Measurements from ENCODE around the gene NTMT1. TPM values are rescaled to one million over a fixed set of nuclear protein-coding genes. Genes with fewer than 3 reads are reported as not detected.
A peak's percentile ranks its signal among the peaks of the same experiment; 100 is the strongest.

Gene NTMT1
- total RNA-seq, 1 experiment from 2014 or later: 77.0 TPM

DNA sequence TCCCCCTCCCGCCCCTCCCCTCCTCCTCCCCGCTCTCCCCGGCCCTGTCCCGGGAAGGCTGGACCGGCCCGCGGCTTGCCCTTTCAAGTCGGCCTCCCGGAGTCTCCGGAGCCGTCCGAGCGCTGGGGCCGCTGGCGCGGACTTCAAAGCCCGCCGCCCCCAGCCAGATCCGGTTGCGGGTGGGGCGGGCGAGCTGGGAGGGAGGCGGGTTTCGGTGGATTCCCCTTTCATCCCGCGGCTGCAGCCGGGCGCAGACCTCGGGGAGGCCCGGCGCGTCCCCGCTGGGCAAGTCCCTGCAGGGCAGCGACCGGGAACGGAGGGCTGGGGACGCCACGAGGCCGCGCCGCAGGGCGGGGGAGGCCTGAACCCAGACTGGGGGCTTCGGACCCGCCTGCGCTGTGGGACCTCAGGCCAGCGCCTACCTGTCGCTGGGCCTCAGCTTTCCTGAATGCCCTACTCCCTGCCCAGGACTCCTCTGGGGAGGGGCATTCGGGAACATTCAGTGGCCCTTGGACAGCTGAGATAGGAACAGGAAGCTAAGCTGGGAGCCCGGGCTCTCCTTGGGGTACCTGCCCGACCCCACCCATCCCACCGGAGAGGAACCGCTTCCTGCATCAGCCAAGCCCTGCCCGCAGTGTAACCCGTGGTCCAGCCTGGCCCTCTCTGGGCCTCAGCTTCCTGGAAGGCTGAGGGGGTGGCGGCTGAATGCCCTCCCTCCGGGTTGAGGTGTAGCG, 28.4 kb upstream of the NTMT1 start:
- no peak for DNase-seq (ENCODE audit: low read depth)

DNA sequence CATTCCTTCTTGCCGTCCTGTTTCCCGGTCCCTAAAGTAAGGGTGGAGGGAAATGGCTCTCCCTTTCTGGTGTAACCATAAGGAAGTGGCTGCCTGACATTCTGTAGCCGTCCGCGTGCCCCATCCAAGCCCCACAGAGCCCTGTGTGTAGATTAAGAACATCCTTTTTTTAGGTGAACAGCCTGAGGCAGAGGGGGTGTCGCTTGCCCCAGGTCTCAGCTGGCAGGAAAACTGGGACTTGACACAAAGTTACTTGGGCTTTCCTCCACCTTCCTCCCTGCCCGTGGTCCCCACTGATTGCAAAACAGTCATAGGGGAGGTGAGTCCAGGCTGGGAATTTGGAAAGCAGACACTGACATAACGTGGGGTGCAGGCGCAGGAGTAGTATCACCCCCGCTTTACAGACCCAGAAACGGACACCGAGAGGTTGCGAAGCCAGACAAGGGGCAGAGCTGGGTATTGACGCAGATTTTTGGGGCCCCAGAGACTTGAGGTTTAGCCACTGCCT, 27.8 kb upstream of the NTMT1 start:
- DNase-seq (ENCODE audit: low read depth): no peak

DNA sequence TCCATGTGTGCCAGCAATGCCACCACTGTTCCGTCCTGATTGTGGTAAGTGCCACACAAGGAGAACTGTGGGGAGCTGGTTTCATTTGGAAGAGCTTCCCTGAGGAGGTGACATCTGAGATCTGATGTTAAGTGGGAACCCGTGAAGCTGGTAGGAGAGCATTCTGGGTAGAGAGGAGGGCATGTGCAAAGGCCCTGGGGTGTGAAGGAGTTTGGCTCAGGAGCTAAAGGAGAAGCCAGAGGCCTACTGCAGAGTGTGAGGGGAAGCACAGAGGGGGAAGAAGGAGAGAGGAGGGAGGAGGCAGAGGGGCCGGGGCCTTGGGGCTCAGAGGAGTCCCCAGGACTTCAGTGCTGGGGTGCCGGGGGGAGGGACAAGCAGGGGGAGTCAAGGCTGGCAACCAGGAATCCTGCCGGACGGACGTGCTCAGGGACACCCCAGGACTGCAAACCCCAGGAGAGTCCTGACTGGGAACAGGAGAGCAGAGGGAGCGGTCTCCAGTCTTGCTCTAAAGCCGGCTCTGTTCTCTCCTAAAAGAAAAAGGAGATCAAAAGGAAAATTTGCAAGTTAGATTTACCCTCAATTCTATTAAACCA, 24.8 kb upstream of the NTMT1 start:
- DNase-seq (ENCODE audit: low read depth): no peak

DNA sequence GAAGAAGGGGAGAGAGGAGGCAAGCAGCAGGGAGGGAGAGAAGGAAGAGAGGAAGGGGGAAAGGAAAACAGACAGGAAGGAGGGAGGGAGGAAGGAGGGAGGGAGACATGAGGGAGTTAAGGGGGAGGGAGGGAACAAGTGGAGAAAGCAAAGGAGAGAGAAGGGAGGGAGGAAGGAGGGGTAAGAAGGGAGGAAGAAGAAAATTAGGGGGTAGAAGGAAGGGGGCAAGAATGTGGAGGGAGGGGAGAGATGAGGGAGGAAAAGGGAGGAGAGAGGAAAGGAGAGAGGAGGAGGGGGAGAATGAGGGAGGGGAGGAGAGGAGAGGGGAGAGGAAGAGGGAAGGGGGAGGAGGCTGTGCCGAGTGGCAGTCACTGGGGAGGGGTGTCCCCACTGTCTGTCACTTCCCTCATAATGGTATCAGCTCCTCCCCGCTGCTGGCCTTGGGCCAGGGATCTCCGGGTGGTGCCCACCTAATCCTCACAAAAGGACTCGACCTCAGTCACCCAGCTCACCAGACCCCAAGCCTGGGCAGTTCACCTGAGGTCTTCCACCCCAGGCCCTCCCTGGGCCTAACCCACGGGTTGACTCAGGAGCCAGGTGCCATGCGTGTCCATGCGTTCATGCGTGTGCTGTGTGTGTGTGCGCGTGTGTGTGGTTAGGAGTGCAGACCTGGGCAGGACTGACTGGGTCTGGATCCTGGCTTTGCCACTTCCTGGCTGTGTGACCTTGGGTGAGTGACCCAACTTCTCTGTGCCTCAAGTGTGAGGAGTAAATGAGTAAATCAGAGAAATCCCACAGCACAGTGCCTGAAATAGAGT, 23.2 kb upstream of the NTMT1 start:
- no peak for DNase-seq (ENCODE audit: low read depth)

DNA sequence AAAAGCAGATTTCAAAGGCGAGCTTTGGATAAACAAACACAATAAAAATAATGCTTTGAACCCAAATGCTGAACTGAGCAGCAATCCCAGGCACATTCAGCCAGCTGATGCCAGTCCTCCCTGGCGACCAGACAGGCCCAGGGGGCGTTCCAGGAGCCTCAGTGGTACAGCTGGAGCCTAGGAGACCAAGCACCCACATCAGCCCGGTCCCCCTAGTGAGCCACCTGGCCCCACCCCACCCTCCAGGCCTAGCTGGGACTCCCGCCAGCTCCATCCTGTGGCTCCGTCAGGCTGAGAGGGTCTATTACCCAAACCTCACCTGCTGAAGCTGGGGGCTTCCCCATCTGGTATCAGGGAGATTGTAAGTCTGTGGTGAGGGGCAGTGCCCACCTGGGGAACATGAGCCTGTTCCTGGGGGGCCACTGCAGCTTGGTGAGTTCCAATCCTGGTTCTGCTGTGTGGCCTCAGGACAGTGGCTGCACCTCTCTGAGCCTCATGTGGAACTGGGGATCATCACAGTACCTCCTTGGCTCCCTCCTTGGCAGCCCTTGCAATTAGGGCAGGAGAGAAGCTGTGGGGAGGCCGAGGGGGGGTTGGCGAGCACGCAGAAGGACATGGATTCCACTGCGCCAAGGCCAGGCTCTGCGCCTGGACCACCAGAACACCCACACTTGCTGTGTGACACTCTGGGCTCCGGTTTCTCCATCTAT, 21.8 kb upstream of the NTMT1 start:
- DNase-seq (ENCODE audit: low read depth): no peak

DNA sequence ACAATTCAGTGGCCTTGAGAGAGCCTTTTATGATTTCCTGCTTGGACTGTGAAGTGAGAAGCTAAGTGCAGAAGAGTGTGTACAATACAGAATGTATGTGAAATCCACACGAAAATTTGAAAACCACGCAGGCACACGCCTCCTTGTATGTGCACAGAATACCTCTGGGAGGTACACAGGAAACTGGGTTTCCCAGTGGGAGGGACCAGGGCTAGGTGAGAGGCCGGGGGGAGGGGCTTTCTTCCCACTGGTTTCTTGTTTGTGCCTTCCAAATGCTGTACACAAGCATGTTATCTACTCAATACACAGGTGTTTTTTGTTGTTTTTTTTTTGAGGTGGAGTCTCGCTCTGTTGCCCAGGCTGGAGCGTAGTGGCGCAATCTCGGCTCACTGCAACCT, 21.2 kb upstream of the NTMT1 start:
- DNase-seq (ENCODE audit: low read depth): no peak

DNA sequence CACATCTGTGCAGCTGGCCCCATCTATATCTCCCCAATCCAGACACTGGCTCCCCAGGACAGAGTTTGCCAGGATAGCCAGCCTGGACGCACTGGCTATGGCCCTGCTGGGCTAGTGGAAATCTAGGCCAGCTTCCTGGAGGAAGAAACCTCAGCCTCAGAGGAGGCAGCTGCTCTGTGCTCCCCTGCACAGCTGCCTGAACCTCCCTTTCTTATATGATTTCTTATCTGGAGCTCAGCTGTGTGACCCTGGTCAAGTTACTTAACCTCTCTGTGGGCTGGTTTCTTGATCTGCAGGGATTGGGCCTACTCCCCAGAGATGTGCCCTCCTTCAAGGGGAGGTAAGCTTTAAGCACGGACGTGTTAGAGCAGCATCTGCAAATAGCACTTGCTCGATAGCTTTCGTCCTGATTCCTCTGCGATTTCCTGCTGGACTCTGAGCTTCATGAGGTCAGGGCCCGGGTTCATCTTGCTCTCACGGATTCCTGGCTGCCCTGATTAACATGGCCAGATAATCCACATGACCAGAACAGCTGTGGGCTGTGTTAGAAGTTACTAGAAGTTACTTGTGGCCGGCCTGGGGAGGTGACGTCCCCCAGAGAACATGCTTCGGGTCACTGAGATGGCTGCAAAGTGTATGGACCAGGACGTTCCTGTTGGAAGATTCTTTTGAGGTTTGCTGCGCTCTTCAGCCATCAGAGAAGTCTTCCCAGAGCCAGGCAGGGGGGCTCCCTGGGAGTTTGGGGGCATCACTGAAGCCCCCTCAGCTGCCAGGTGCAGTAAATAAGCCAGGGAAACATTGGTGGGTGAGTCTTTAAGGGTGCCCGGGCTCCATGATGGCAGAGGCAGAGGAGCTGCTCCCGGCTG, 19.6 kb upstream of the NTMT1 start:
- DNase-seq (ENCODE audit: low read depth): no peak

DNA sequence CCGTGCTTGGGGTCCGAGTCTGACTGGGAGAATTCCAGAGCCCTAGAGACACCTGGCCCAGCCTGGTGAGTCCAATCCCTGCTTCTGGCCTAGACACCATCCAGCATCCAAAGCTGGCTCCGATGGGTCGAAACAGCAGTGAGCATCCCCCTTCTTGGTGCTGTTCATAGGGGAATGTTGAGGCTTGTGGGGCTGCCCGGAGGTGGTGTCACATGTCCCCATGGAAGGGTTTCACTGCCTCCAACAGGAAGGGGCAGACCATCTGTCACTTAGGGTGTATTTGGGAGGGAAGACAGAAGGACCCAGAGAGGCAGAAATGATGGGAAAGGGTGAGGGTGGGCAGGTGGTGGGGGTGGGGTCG, 19.0 kb upstream of the NTMT1 start:
- no peak for DNase-seq (ENCODE audit: low read depth)

DNA sequence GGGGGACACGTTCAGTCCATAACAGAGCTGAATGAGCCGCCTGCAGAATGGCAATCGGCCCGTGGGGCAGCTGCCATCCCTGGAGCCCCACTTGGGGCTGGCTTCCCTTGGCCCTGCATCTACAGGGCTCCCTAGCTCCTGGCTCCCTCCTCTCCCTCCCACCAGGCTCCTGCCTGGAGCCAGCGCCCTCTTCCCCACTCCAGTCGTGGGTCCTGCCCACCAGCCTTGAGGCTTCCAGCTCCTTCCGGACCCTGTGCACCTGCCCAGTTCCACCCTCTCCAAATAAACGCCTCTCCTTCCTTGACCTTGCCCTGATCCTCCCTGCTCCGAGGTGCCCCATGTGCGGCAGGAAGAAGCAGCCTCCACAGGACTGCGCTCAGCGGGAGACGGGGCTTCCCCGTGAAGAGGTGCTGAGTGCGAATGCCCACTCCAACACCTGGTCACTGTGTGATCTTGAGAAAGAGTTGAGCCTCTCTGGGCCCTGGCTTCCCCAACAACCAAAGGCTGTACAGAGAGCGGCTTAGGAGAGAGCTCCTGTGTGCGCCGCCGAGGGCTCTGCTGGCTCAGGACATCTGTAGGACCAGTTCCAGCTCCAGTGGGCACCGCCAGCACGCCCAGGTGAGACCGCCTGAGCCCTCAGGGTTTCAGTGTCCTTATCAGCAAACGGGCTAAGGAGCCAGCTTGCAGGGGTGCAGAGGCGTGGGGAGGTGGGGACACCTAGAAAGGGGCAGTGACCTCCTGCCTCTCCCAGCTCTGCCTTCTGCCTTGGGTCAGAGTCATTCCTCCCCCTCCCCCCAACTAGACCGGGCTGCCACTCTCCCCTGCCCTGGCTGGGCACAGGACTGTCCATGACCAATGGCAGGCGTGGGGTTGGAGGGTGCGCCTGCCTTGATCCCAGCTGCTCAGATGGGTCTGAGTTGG, 17.1 kb upstream of the NTMT1 start:
- peak; percentile 43 for DNase-seq (ENCODE audit: low read depth)

DNA sequence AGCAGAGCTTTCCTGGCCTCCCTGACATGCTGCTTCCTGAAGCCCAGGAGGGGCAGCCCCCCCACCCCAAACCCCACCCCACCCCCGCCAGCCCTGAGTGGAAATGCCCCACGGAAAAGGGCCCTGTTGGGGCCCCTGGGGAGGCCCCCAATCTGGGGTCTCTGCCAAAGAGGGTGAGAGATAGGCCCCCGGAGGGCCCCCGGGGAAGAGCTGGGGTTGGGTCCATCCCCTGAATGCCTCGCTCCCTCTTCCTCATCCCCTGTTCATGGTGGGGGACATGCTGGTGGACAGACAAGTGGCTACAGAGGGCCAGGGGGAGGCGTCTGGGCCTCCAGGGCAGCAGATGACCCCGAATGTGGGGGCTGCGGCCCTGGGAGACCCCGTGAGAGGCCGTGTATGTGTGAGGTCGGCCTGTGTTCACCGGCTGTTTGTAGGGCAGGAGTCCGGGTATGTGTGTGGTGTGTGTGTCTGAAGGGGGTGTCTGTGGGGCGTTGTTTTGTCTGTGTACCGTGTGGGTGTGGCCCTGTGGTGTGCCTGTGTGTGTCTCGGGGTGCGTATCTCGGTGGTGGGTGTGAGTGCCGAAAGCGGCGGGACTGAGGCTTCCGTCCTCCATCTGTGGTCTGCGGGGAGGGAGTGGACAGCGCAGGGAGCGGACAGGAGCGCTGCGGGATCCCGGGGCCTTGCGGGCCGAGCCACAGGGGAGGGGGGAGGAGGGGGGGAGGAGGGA, 16.3 kb upstream of the NTMT1 start:
- peak; percentile 61 for DNase-seq (ENCODE audit: low read depth)

DNA sequence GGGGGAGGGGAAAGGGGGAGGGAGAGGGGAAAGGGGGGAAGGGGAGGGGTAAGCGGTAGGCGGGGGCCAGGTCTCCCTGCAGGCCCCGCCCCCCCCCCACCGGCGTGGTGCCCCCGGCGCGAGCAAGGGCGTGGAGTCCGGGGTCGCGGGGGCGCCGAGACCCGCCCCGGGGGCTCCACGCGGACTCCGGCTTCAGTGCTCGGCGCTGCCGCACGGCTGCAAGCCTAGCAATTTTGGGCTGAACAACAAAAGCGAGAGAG, 15.8 kb upstream of the NTMT1 start:
- DNase-seq (ENCODE audit: low read depth): no peak

DNA sequence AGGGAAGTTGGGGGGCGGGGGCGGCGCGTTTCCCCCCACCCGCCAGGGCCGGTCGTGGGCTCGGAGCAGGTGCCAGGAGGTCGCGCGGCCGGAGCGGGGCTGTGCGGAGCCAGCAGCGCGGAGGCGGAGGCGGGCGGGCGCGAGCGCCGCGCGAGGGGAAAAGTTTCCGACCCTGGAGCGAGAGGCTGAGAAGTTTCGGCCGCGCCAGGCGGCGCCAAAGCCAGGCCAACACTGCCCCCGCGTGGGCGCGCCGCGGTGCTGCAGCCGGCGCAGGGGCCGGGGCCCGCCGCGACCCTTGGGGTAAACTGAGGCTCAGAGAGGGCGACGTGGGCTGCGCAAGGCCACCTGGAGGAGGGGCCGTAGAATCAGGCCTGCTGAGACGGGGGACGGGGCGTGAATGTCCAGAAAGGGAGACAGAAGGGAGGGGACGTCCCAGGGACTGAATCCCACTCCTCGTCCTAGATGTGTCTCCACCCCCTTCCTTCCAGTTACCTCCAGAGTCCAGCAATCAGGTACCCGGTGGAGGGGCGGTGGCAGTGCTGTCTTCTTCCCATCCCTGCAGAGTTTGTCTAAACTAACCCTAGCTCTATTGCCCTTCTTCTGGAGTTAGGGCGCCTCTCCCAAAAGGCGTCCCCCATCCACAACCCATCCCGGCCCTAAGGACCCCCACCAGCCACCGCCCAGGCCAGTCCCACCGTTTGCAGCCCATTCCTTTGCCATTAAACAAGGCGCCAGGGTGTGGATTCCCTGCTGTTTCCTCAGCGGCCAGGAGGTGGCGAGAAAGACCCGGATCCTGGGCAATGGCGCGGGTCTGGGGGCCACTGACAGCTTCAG, 15.3 kb upstream of the NTMT1 start:
- DNase-seq (ENCODE audit: low read depth): peak; percentile 67

DNA sequence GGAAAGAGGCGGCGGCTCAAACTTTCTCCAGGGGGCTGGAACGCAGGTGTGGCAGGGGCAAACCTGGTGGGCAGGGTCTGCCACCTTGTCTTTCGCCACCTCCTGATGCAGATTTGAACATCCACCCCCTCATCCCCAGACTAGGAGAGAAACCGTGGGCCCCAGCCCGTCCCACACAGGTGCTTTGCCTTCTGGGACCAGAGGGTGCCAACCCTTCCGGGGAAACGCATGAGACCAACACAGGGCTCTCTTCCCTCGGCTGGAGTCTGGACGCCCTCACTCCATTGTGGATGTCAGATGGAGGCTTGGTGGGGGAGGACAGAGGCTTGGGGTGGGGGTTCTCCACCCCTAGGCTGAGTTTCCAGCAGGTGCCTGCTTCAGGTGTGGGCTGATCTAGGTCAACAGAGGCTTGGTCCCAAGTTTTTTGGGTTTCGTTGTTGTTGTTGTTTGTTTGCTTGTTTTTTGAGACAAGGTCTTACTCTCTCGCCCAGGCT, 14.6 kb upstream of the NTMT1 start:
- no peak for DNase-seq (ENCODE audit: low read depth)

DNA sequence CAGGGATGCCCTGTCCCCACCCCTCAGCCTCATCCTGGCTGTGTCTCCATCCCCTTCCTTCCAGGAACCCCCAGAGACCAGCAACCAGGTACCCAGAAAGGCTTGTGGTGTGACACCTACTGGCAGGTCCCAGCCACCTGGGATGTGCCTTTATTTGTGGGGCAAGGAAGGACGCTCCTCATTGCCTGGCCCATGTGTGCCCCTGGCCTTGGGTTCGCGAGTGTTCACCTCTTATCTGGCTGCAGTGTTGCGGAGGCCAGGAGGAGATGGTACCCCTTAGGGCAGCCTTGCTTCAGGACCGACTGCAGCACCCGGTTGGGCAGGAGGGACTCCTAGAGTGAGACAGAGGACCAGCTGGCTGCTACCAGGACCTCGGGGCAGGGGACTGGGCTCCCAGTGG, 13.8 kb upstream of the NTMT1 start:
- no peak for DNase-seq (ENCODE audit: low read depth)

DNA sequence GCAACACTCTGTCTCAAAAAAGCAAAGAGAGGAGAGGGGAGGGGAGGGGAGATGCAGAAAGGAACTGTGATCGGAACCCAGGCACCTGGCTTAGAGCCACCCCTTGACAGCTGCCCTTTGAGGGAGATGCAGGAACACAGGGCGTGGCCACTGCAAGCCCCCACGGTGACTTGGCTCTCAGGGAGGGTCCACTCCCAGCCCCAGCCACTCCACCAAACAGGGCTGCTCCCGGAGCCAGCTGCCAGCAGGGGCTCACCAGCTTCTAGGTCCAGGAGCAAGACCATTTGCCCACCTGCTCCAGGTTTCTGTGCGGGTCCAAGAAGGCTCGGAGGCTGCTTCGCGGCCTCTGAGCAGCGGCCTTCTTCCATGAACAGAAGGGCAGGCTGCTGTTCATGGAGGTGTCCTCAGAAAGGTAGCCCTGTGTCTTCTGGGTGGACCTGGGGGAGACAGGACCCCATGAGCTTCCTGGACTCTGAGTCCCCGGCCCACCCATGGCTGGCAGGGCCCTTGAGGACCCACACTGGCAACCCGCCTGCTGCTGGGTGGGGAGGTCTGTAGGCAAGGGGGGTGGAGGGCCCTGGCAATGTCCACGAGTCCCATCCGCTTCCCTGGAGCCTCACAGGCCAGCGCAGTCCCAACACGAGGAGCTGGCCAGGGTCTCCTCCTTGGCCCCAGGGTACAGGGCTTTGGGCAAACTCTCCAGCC, 13.0 kb upstream of the NTMT1 start:
- DNase-seq (ENCODE audit: low read depth): no peak

DNA sequence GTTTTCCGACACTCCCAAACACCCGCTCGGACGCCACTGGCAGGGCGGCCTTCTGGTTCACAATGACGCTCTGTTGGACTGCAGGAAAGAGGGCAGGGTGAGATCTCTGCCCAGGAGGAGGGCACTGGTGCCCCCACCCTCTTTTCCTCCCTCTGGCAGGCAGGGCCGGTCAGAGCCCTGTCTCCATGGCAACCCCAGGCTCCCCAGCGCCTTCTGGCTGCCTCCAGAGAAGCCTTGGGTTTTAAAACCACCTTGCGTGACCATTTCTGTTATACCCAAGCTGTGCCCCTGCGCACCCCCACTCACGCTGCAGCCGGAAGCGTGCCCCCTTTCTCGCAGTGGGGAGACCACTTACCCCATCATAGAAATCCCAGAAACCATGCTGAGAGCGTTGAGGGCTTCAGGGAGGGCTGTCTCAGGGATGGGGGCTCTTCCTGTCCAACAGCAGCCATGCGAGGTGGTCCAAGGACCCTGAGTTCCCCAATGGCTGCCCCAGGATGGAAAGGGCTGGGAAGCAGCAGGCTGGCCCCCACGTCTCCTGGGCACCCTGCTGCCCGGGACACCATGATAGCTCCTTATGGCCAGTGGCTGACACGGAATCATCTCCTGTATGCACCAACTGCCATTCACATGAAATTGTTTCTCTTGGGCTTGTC, 12.3 kb upstream of the NTMT1 start:
- DNase-seq (ENCODE audit: low read depth): peak; percentile 43

DNA sequence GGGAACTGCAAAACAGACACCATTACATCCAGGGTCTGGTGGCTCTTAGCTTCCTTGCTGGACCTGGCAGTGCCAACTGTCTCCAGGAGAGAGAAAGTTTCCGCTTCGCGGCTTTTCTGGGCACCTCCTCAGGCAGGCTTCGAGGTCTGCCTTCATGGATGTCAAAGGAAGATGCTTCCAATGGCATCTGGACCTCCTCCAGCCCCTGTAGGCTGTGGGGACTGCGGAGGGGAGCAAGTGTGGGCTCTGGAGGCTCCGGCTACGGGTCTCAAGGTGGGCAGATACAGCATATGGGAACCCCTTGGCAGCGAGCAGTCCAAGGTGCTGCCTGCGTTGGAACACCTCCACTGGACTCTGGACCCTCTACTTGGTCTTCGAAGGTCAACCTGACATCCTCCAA, 11.0 kb upstream of the NTMT1 start:
- no peak for DNase-seq (ENCODE audit: low read depth)
